Panc1 (cell line): Measurements from ENCODE around the gene TRIM5. TPM values are rescaled to one million over a fixed set of nuclear protein-coding genes. Genes with fewer than 3 reads are reported as not detected.

Experiments
- ATAC-seq: fragments of 200-7000 bp; cut with Tn5 transposase; 2 replicates; pipeline ENCODE4 v1.9.1; 2020; ENCODE audit warnings: mild to moderate bottlenecking, moderate library complexity
- BruUV-seq: library from RNA; stranded (reverse); fragments of 400-500 nt; replicated peaks from 2 replicates; lab custom pipeline; 2021; lab: Mats Ljungman, UMichigan
- CTCF ChIA-PET: fragments of 300-600 bp; sonication (Branson Sonifier 250); formaldehyde crosslinking; loops from one replicate; lab custom pipeline; 2022; ENCODE audit warnings: antibody characterized with exemption; lab: Charles Lee
- POLR2A ChIA-PET: fragments of 300-600 bp; sonication (Branson Sonifier 250); formaldehyde crosslinking; loops from one replicate; lab custom pipeline; 2022; ENCODE audit warnings: antibody characterized with exemption; lab: Charles Lee
- DNase-seq: peaks from one replicate; pipeline ENCODE4 v3.0.0-alpha.2; 2010; ENCODE audit warnings: low read depth, low spot score
- H3K27ac ChIP-seq: 2 replicates; pipeline ENCODE4 v1.5.1; 2011; ENCODE audit warnings: mild to moderate bottlenecking, low read length, inconsistent platforms
- H3K27me3 ChIP-seq: fragments of 200-500 bp; sonication (Bioruptor generic); 2 replicates; pipeline ENCODE4 v1.6.0; 2014; ENCODE audit warnings: low read length, inconsistent platforms; ENCODE audit not compliant: control insufficient read depth, insufficient read depth
- H3K36me3 ChIP-seq: fragments of 200-500 bp; sonication (Bioruptor generic); 2 replicates; pipeline ENCODE4 v1.5.1; 2014; ENCODE audit warnings: inconsistent platforms, mild to moderate bottlenecking, low read length, moderate library complexity; ENCODE audit not compliant: control insufficient read depth, insufficient read depth
- H3K4me1 ChIP-seq: 2 replicates; pipeline ENCODE4 v1.5.1; 2011; ENCODE audit warnings: inconsistent platforms, mild to moderate bottlenecking, low read length, moderate library complexity; ENCODE audit not compliant: control insufficient read depth, insufficient read depth
- H3K4me3 ChIP-seq, 2 experiments: 2 replicates each; pipeline ENCODE4 v1.5.1; 2011 to 2012; ENCODE audit warnings: low read depth in 2 of 2, low read length in 2 of 2, mild to moderate bottlenecking in 2 of 2, inconsistent platforms in 1 of 2, moderate library complexity in 1 of 2
- H3K9me3 ChIP-seq: fragments of 200-500 bp; sonication (Bioruptor generic); 2 replicates; pipeline ENCODE4 v1.5.1; 2014; ENCODE audit warnings: low read depth, mild to moderate bottlenecking, inconsistent platforms, low read length, moderate library complexity; ENCODE audit not compliant: control insufficient read depth, insufficient read depth
- POLR2AphosphoS5 ChIP-seq: IDR thresholded peaks from 2 replicates; pipeline ENCODE4 v1.6.1; 2012; ENCODE audit warnings: mild to moderate bottlenecking, low read depth, low read length, moderate library complexity
- SIN3A ChIP-seq: IDR thresholded peaks from 2 replicates; pipeline ENCODE4 v1.6.1; 2012; ENCODE audit warnings: low read depth, mild to moderate bottlenecking, low read length, moderate library complexity, borderline replicate concordance; ENCODE audit not compliant: insufficient read depth
- TCF7L2 ChIP-seq: IDR thresholded peaks from 2 replicates; pipeline ENCODE4 v1.6.1; 2011; ENCODE audit warnings: mild to moderate bottlenecking, low read depth, low read length, inconsistent platforms
- in situ Hi-C: cut with HindIII; loops from 2 replicates; pipeline ENCODE4 v1.10.0; 2016; ENCODE audit warnings: low sequenced_read_pairs, low pct_unique_long_range_greater_than_20kb
- intact Hi-C: fragments of 100-400 bp; cut with micrococcal nuclease; formaldehyde crosslinking; loops from one replicate; pipeline ENCODE4 v1.10.0; 2022; ENCODE audit not compliant: unreplicated experiment
- total RNA-seq: library from RNA; stranded (reverse); gene quantifications from one replicate; pipeline ENCODE4 v1.2.1, GENCODE V29; 2021; ENCODE audit not compliant: unreplicated experiment
- TF ChIP-seq, protein P1 (sequence below): fragments of 450-650 bp; IDR thresholded peaks from 2 replicates; pipeline ENCODE4 v1.5.1; 2017; ENCODE audit warnings: mild to moderate bottlenecking
- TF ChIP-seq, protein P2 (sequence below), 2 experiments: IDR thresholded peaks; 2 replicates each; pipeline ENCODE4 v1.6.1; 2011 to 2012; ENCODE audit warnings: low read depth in 2 of 2, control low read depth in 1 of 2, low read length in 1 of 2, mild to moderate bottlenecking in 1 of 2, moderate library complexity in 1 of 2; ENCODE audit not compliant: insufficient read depth in 1 of 2

Gene TRIM5
- total RNA-seq, 1 experiment from 2014 or later: 56.1 TPM

DNA sequence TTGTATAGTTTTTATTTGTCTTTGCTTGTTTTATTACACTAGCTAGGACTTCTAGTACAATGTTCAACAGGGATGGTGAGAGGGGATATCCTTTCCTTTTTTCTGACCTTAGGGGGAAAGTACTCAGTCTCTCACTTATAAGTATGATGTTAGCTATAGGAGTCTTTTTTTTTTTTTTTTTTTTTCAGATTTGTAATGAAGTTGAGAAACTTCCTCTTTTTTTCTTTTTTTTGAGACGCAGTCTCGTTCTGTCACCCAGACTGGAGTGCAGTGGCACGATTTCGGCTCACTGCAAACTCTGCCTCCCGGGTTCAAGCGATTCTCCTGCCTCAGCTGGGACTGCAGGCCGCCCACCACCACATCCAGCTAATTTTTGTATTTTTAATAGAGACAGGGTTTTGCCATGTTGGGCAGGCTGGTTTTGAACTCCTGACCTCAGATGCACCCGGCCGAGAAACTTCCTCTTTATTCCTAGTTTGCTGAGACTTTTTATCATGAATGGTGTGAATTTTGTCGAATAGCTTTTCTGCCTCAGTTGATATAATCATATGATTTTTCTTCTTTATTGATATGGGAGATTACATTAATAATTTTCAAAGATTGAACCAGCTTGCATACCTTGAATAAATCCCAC is 15.7 kb upstream of the TRIM5 start:
- TF ChIP-seq, protein P1, sequence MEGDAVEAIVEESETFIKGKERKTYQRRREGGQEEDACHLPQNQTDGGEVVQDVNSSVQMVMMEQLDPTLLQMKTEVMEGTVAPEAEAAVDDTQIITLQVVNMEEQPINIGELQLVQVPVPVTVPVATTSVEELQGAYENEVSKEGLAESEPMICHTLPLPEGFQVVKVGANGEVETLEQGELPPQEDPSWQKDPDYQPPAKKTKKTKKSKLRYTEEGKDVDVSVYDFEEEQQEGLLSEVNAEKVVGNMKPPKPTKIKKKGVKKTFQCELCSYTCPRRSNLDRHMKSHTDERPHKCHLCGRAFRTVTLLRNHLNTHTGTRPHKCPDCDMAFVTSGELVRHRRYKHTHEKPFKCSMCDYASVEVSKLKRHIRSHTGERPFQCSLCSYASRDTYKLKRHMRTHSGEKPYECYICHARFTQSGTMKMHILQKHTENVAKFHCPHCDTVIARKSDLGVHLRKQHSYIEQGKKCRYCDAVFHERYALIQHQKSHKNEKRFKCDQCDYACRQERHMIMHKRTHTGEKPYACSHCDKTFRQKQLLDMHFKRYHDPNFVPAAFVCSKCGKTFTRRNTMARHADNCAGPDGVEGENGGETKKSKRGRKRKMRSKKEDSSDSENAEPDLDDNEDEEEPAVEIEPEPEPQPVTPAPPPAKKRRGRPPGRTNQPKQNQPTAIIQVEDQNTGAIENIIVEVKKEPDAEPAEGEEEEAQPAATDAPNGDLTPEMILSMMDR: no peak
- TF ChIP-seq SIN3A (no peak), TCF7L2 (no peak), POLR2AphosphoS5 (no peak)
- TF ChIP-seq, protein P2, sequence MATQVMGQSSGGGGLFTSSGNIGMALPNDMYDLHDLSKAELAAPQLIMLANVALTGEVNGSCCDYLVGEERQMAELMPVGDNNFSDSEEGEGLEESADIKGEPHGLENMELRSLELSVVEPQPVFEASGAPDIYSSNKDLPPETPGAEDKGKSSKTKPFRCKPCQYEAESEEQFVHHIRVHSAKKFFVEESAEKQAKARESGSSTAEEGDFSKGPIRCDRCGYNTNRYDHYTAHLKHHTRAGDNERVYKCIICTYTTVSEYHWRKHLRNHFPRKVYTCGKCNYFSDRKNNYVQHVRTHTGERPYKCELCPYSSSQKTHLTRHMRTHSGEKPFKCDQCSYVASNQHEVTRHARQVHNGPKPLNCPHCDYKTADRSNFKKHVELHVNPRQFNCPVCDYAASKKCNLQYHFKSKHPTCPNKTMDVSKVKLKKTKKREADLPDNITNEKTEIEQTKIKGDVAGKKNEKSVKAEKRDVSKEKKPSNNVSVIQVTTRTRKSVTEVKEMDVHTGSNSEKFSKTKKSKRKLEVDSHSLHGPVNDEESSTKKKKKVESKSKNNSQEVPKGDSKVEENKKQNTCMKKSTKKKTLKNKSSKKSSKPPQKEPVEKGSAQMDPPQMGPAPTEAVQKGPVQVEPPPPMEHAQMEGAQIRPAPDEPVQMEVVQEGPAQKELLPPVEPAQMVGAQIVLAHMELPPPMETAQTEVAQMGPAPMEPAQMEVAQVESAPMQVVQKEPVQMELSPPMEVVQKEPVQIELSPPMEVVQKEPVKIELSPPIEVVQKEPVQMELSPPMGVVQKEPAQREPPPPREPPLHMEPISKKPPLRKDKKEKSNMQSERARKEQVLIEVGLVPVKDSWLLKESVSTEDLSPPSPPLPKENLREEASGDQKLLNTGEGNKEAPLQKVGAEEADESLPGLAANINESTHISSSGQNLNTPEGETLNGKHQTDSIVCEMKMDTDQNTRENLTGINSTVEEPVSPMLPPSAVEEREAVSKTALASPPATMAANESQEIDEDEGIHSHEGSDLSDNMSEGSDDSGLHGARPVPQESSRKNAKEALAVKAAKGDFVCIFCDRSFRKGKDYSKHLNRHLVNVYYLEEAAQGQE (IDR thresholded peaks at IDR 0.05; ENCODE audit: insufficient read depth in 1 of 2, low read depth in 2 of 2, low read length in 1 of 2): no peak
- Histone ChIP-seq H3K27ac (no peak overlapping the region), H3K27me3 (peaks cover 10% of the 10 kb centered on the region), H3K9me3 (no peaks in the 10 kb centered on the region), H3K36me3 (no peaks in the 10 kb centered on the region), H3K4me3 (no peak overlapping the region), H3K4me1 (no peaks in the 10 kb centered on the region)
- in situ Hi-C loops (no loop called here), intact Hi-C loops (no loop called here)
- CTCF ChIA-PET: no interaction called here
- no peak for DNase-seq
- POLR2A ChIA-PET: interaction anchor here (0.6 kb wide), 1 partner anchor 17 kb away, joined by 3 read pairs; no protein-coding TSS in a partner anchor
- BruUV-seq: no TSS peak
- ATAC-seq: no peak

DNA sequence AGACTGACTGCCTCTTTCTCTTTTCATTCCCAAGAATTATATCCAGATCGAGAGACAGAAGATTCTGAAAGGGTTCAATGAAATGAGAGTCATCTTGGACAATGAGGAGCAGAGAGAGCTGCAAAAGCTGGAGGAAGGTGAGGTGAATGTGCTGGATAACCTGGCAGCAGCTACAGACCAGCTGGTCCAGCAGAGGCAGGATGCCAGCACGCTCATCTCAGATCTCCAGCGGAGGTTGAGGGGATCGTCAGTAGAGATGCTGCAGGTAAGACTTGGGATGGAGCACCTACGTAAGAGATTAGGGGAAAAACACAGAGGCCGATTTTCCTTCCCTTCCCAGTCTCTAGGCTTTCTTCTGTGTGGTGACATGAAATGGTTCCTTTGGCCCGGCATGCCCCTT is 13.4 kb upstream of the TRIM5 start:
- Histone ChIP-seq H3K27ac (no peak overlapping the region), H3K36me3 (no peaks in the 10 kb centered on the region), H3K9me3 (no peaks in the 10 kb centered on the region), H3K4me1 (no peaks in the 10 kb centered on the region), H3K4me3 (no peak overlapping the region), H3K27me3 (peaks cover 10% of the 10 kb centered on the region)
- BruUV-seq: no TSS peak
- no peak for DNase-seq
- POLR2A ChIA-PET: no interaction called here
- intact Hi-C loops: no loop called here
- in situ Hi-C loops: no loop called here
- ATAC-seq: no peak
- TF ChIP-seq POLR2AphosphoS5 (no peak), SIN3A (no peak), TCF7L2 (no peak)
- TF ChIP-seq, protein P1: no peak
- TF ChIP-seq, protein P2 (IDR thresholded peaks at IDR 0.05; ENCODE audit: insufficient read depth in 1 of 2, low read depth in 2 of 2, low read length in 1 of 2): no peak
- CTCF ChIA-PET: no interaction called here
